KOPT-K1 (cell line): ENCODE measurements around the gene HIVEP2.

Experiments
- H3K27ac ChIP-seq: fragments of 200-600 bp; sonication (generic); 2 replicates; pipeline ENCODE4 v1.5.1; 2016; ENCODE audit warnings: antibody characterized with exemption, mild to moderate bottlenecking, low read depth, low read length; ENCODE audit not compliant: poor library complexity, severe bottlenecking
- H3K36me3 ChIP-seq: fragments of 200-600 bp; sonication (generic); 2 replicates; pipeline ENCODE4 v1.5.1; 2017; ENCODE audit warnings: antibody characterized with exemption, mild to moderate bottlenecking, low read length, moderate library complexity; ENCODE audit not compliant: insufficient read depth
- H3K9me3 ChIP-seq: fragments of 200-600 bp; sonication (generic); 2 replicates; pipeline ENCODE4 v1.5.1; 2017; ENCODE audit warnings: antibody characterized with exemption, low read length, mild to moderate bottlenecking; ENCODE audit not compliant: insufficient read depth, poor library complexity, severe bottlenecking

Gene HIVEP2

DNA sequence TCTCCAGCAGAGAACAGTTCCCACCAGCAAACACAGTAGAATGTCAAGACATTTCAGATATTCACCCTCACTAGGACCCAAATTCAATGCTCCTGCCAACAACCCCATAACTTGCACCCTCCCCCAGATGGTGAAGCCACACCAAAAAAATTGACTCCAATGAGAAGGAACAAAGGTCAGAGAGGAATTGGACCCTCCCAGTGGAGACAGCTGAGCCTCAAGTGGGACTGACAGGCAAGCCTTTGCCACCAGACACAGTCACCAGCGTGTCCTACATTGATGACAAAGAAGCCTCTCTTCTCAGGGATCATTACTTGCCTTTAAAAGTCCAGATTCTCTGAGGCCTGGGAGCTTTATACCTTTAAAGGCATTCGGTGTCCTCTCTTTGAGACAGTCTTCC, 64.8 kb downstream of the HIVEP2 start:
- H3K27ac ChIP-seq = no peak overlapping the region
- H3K9me3 ChIP-seq = no peaks in the 10 kb centered on the region

DNA sequence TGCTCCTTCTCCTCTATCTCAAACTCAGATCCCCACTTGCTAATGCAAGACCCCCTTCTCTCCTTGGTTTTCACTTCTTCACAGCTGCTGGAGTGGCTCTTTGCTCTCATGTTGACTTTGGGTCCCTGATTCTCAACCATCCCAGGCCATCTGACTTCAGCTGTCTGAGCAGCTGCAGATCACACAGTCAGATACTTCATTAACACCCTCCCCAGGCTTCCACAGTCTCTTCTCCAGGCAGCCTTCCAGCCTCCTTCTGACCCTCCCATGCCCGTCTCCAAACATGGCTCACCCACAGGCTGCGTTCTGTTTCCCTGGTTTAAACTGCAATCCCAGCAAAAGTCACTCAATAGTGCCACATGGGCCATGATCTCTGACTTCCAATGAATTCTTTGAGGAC, 65.4 kb downstream of the HIVEP2 start:
- Histone ChIP-seq H3K9me3 (no peaks in the 10 kb centered on the region), H3K36me3 (no peaks in the 10 kb centered on the region; the same call in 1 of the 2 replicates), H3K27ac (no peak overlapping the region)

More for the DNA sequence above, 64.8 kb downstream of the HIVEP2 start:
- no peaks in the 10 kb centered on the region; the same call in 1 of the 2 replicates for H3K36me3 ChIP-seq

DNA sequence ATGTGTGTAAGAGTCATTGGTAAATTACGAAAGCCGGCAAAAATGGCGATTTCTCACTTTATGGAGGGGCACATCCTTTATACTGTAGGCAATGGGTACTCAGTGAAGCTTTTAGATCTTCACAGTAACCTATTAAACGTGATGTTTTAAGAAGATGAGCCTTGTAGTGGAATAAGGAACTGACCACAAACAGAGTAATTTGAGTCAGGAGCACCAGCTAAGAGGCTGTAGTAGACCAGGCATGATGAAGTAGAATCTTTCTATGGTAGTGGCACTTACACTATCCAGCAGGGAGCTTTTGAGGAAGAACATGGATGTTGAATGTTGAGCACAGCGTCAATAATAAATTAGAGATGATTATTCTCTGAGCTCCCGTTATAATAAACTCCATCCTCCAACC, 65.9 kb downstream of the HIVEP2 start:
- Histone ChIP-seq H3K36me3 (no peaks in the 10 kb centered on the region; the same call in 1 of the 2 replicates), H3K9me3 (no peaks in the 10 kb centered on the region), H3K27ac (no peak overlapping the region)

DNA sequence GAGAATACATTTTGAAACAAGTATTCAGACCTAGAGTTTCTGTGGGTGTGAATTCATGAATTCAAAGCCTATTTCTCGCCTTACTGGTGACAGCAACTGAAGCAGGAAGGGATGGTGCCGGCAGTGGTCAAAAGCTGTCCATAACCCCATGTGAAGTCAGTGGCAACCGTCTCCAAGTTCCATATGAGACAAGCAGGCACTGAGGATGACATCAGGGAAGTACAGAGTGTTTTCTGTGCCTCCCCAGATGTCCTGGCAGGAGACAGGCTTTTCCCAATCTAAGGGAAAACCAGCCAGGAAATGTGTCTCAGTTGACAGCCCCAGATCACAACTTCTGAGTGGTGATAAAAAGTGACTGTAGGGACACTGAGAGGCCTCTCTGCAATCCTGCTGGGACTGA, 66.6 kb downstream of the HIVEP2 start:
- H3K36me3 ChIP-seq = no peaks in the 10 kb centered on the region; the same call in 1 of the 2 replicates
- no peak overlapping the region for H3K27ac ChIP-seq
- H3K9me3 ChIP-seq = no peaks in the 10 kb centered on the region

DNA sequence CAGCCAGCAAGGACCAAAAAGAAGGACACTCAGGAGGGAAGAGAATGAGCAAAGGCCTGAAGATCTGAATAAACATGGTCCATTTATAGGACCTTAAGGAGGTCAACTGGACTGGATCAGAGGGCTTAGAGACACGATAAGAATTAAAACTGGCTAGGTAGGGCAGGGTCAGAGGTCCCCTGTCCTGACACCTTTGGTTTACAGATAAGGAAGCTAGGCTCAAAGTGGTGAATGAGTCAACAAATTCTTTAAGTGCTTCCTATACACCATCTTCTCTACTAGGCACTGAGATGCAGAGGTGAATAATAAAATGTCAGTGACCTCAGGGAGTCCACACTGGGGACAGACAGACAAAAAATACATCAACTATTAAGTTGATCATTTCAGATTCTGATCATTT, 70.3 kb downstream of the HIVEP2 start:
- Histone ChIP-seq H3K9me3 (no peaks in the 10 kb centered on the region), H3K27ac (no peak overlapping the region), H3K36me3 (no peaks in the 10 kb centered on the region; the same call in 1 of the 2 replicates)

DNA sequence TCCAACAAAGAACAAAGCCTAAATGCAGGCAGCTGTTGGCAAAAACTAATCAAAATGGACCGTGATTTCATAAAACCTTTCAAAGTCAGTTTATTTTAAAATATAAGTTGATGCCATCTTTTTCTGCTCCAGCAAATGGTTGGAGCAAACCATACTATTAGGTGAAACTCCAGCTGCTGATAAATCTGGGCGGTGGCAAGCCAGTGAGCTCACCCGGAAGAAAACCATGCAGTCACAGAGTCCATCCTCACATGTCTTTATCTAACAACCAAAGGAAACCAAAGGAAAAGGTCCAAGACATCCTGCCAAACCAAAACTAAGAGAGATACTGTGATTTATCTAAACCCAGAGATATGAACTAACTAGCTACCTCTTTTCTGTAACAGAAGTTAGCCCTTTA, 72.6 kb downstream of the HIVEP2 start:
- no peaks in the 10 kb centered on the region for H3K9me3 ChIP-seq
- no peak overlapping the region for H3K27ac ChIP-seq
- H3K36me3 ChIP-seq = no peaks in the 10 kb centered on the region

DNA sequence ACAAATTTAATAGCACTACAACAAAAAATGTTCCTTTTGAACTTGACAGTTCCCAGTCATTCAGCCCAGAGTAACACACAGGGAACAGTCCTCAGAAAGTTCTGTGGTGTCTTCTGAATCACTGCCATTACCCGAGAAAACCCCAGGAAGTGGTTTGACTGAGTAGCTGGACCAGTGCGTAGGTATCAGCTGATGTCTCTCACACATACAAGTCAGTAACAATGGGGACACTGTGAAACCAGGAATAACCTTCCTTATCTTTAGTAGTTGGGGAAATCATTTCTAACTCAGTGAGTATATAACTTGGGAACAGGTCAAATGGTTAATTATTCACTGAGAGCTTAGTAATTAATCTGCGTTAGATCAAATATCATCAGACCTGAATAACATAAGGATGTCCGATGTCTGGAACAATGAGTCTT, 73.1 kb downstream of the HIVEP2 start:
- Histone ChIP-seq H3K36me3 (no peaks in the 10 kb centered on the region), H3K27ac (no peak overlapping the region), H3K9me3 (no peaks in the 10 kb centered on the region)

DNA sequence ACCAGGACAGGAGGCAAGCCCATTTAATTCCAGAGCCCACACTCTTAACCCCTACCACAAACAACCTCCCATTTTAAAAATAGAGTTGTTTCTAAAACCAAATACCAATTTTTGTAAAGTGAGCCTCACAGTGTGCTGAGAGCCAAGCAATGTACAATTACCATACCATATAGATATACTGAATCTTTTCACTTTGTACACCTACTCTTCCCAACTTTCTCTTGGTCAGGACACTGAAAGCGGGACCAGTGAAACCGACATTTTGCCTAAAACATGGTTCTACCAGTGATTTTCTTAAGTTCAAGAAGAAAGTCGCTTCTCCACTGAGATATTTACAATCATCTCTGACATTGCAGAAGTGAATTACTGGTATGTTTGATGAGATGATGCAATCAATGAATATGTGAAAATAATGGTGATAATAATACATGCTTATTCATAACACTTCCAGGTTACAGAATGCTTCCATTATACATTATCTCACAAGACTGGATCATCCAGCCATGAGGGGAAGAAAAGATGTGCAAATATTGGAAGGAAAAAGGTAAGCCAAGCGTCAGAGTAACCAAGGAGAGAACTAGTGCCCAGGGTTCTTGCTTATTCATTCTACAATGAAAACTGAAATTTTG, 74.1 kb downstream of the HIVEP2 start:
- no peak overlapping the region for H3K27ac ChIP-seq
- H3K9me3 ChIP-seq = no peaks in the 10 kb centered on the region
- no peaks in the 10 kb centered on the region for H3K36me3 ChIP-seq

DNA sequence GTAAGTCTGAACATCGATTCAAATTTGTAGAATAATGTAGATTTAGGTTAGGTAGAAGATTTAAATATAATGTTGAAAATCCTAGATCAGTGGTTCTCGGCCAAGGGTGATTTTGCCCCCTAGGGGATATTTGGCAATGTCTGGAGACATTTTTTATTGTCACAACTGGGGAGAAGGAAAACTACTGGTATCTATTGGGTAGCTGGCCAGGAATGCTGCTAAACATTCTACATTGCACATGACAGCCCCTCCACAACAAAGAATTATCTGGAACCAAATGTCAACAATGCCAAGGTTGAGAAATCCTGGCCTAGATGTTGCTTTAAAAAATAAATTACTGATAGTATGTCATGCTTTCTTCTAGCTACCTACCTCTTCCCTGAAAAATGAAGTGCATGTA, 76.1 kb downstream of the HIVEP2 start:
- Histone ChIP-seq H3K36me3 (no peaks in the 10 kb centered on the region), H3K9me3 (no peaks in the 10 kb centered on the region), H3K27ac (no peak overlapping the region)

DNA sequence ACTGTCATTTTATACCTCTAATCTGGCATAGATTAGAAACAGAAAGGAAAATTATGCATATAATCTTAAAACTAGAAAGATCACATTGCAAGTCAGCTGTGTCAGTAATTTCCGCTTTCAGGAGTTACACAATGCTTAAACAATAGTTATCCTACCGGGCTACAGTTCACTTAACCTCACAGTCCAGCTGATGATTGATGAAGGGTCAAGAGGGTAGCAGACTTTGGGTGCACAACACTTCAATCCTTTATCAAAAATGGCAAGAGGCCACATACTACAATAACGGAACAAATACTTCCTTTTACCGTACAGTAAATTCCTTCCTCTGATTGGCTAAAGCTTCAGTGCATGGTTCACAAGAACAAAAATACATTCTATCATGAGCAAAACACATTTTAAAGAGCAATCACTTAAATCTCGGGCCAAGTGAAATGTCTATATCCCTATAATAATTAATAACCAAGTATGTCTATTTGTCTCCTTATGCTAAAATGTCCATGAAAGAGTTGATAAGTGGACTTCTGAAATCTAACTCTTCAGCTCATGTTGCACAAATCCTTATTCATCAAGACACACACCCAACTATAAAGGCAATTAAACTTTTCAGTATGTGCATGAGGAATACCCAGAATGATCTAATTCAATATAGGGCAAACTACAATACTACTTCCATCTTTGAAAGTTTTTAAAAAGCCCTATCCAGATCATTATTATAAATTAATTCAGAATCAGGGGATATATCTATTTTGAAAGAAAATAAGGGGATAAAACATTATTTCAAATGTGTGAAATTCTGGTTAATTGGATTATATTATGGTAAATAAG, 76.8 kb downstream of the HIVEP2 start:
- Histone ChIP-seq H3K9me3 (no peaks in the 10 kb centered on the region), H3K36me3 (no peaks in the 10 kb centered on the region), H3K27ac (no peak overlapping the region)

DNA sequence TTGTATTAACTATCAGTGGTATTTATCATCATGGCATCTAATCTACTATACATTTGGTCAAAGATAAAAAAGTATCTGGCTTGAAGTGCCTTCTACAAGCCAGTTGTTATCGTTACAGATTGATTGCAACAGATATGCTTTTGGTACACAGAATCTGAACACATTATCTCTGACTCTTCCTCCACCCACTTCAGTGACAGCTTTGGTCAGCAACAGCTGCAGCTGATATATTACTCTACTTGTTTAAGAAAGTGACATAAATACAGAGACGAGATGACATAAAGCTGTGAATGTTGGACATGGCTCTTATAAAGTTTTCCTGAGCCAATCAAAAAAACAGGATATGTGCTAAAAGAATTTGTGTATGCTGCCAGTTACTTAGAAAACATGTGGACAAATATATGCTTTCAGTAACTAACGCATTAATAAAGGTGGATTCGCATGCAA, 77.6 kb downstream of the HIVEP2 start:
- Histone ChIP-seq H3K9me3 (no peaks in the 10 kb centered on the region), H3K27ac (no peak overlapping the region), H3K36me3 (no peaks in the 10 kb centered on the region)

DNA sequence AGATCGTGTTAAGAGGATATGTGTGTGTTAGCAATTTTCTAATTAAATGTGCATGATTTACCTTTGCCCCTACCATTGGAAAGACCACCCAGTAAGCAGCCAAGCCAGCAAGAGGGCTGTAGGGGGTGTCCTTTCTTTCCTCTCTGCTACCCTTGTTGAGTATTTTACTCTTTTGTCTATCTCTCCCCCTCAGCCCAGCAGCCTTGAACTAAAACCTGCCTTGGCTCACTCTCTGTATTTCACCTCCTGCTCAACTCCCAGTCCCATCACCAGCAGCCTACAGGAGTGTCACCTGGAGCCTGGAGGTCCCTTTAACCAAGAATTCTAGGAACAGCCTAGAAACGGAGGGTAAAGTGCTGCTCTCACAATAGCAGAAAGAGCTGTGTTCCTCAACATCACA, 81.0 kb downstream of the HIVEP2 start:
- Histone ChIP-seq H3K27ac (no peak overlapping the region), H3K36me3 (no peaks in the 10 kb centered on the region), H3K9me3 (no peaks in the 10 kb centered on the region)

DNA sequence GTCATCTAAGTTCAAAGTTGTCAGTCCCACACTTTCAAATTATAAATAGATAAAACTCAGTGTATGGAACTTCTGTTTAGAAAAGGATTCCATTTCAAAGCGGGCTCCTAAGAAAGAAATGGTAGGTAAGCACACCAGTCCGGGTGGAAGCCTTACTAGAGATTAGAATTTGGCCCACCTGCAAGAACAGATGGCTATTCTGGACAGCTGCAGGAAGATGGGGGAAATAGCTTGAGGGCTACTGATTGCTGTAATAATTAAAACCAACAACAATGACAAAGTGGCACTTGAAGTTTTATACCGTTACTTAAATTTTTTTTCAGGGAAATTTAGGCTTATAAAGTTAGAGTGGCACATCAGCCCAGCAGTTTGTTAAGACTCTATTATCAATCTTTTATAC, 83.3 kb downstream of the HIVEP2 start:
- no peak overlapping the region for H3K27ac ChIP-seq
- no peaks in the 10 kb centered on the region for H3K9me3 ChIP-seq
- H3K36me3 ChIP-seq = no peaks in the 10 kb centered on the region

DNA sequence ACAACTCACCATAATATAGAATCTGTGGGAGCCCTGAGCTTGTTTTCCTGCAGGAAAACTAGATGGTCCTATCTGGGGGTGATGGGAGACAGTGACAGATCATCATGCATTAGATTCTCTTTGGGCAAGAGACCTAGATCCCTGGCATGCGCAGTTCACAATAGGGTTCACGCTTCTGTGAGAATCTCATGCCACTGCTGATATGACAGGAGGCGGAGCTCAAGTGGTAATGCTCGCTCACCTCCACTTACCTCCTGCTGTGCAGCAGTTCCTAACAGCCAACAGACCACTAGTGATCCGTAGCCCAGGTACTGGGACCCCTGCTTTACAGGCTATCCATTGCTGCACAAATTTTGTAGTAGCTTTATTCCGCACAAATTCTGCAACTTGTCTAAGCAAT, 84.5 kb downstream of the HIVEP2 start:
- no peak overlapping the region for H3K27ac ChIP-seq
- H3K9me3 ChIP-seq = no peaks in the 10 kb centered on the region
- no peaks in the 10 kb centered on the region for H3K36me3 ChIP-seq

DNA sequence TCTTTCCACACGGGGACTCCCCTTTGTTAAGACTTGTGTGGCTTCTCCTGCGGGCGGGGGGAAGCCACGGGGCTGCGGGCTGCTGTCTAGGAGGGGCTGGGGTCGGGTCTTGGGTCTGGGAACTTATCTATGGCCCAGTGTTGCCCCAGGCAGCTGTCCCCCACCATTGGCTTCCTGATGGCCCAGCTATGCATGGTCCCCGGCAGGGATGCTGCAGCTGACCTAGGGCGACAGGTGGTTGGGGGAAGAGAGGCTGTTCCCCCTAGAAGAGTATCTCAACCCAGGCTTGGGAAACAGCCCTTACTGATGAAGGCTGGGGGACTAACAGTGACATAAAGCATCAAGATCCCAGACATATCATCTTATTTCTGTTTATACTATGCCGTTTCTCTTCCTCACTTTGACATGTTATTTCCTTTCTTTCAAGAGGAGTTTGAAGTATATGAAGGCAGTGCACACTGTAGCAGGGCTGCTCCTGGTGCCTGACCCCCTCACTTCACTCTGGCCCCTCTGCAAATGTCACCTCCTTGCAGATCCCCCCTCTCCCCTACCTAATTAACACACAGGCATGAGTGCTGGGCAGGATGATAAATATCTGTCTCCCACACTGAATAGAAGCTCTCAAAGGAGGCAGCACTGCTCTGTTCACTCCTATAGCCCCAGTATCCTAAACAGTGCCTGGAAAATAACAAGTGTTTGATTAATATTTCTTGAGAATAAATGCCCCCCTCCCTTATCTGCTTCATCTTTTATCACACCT, 87.0 kb downstream of the HIVEP2 start:
- no peaks in the 10 kb centered on the region for H3K36me3 ChIP-seq
- no peaks in the 10 kb centered on the region for H3K9me3 ChIP-seq
- H3K27ac ChIP-seq = peak overlapping the region; percentile 91
